HAP-1 (cell line): ENCODE measurements around the gene HOTAIR.

Experiments used
- DNase-seq, 2 experiments: peaks; one replicate each; pipeline ENCODE4 v3.0.0-alpha.2; 2016 to 2020; ENCODE audit warnings: low spot score in 2 of 2
- H3K27me3 ChIP-seq: fragments of 250-450 bp; sonication (Bioruptor Pico); 2 replicates; pipeline ENCODE4 v1.5.1; 2020; ENCODE audit warnings: low read depth, mild to moderate bottlenecking, moderate library complexity
- H3K36me3 ChIP-seq: fragments of 250-450 bp; sonication (Bioruptor Pico); replicated peaks from 2 replicates; pipeline ENCODE4 v1.5.1; 2020; ENCODE audit warnings: mild to moderate bottlenecking
- H3K4me1 ChIP-seq: fragments of 250-450 bp; sonication (Bioruptor Pico); 2 replicates; pipeline ENCODE4 v1.5.1; 2020; ENCODE audit warnings: mild to moderate bottlenecking
- H3K4me3 ChIP-seq: fragments of 250-450 bp; sonication (Bioruptor Pico); 2 replicates; pipeline ENCODE4 v1.5.1; 2020; ENCODE audit warnings: mild to moderate bottlenecking, moderate library complexity
- H3K9me3 ChIP-seq: fragments of 250-450 bp; sonication (Bioruptor Pico); 2 replicates; pipeline ENCODE4 v1.5.1; 2020; ENCODE audit warnings: mild to moderate bottlenecking, moderate library complexity
- in situ Hi-C: fragments of 300-500 bp; cut with MboI; formaldehyde crosslinking; loops from 3 replicates; pipeline ENCODE4 v1.14.3; 2020; ENCODE audit warnings: low sequenced_read_pairs, inconsistent platforms, mixed read lengths

HOTAIR gene

DNA sequence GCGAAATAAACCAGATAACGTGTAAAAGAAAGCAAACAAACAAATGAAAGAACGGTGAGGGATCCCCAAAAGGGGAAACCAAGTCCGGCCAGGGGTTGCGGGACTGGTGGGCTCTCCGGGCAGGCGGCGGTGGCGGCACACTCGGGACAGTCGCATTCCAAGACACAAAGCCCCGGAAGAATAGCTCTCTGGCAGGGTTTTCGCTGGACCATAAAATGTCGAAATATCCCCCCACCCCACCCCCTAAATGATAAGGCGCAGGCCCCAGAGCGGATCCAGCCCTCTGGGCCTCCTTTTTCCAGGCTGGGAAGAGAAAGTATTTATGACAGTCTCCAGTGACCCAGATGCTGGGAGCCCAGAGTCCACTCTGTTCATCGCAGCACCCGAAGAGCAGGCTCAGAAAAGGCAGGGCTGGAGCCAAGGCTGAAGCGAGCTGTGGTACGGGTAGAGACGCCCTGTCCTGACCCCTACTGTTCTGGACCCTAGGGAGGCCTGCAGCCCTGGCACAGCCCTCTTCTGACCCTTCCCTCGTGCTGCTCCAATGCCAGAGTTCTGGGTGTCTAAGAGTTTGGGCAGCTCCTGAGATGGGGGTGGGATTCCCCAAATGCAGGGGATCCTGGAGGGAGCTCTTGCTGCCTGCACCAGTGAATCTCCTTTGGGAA lies 31.9 kb upstream of the HOTAIR start:
- H3K36me3 ChIP-seq = no peaks in the 10 kb centered on the region
- H3K4me3 ChIP-seq = no peak overlapping the region
- peaks cover 21% of the 10 kb centered on the region for H3K4me1 ChIP-seq
- H3K27me3 ChIP-seq = no peaks in the 10 kb centered on the region
- in situ Hi-C loops = loop anchor here (5.0 kb wide), 1 partner anchor 196 kb away; no protein-coding TSS in a partner anchor
- DNase-seq = no peak
- H3K9me3 ChIP-seq = no peaks in the 10 kb centered on the region

DNA sequence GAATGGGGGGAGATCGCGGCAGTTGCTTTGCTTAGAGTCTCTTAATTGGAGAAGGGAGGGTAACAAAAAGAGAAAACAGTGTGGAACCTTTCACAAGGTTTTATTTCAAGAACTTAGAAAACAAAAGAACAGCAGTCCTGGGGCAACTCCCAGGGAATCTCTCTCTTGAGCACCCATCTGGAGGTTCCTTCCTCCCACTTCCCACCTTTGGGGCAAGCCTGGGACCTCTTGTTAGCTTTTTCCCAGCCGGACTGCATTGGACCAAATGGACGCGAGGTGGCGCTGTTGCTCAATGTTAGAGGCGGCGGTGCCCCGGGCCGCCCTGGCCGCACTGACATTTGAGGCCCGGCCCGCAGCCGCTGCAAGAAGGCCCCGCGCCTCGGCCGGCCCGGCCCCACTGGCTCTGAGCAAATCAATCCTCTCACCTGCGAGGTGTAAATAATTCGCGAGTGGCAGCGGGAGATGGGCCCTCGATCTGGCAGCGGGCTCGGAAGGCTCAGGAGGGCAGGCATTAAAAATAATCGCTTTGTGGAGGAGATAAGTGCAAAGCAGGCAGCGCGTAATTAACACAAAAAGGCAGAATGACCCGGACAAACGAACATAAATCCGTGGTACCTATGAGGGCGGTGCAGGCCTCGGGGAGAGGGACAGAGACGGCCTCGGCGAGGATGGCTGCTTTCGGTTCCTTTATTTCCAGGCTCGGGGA lies 31.3 kb upstream of the HOTAIR start:
- Histone ChIP-seq H3K36me3 (no peaks in the 10 kb centered on the region), H3K4me1 (peaks cover 16% of the 10 kb centered on the region), H3K4me3 (peak overlapping the region; percentile 6), H3K9me3 (no peaks in the 10 kb centered on the region), H3K27me3 (peaks cover 2% of the 10 kb centered on the region; the same call in 1 of the 2 replicates)
- in situ Hi-C loops = loop anchor here (5.0 kb wide), 1 partner anchor 196 kb away; no protein-coding TSS in a partner anchor
- peak; percentile 72 to 94 for DNase-seq

DNA sequence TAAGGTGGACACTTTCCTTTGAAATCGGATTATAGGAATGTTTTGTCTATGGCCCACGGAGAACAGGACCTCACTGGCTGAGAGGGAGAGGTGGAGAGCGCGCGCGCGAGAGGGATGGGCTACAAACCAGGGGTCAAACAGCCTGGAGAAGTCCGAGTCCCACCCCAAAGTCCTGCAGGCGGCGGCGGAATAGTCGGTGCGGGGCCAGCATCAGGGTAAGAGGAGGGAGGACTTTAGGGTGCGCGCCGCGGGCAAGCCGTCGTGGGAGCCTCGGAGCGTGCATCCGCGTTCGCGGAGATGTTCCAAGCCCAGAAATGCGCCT lies 30.7 kb upstream of the HOTAIR start:
- Histone ChIP-seq H3K27me3 (peaks cover 5% of the 10 kb centered on the region; the same call in 1 of the 2 replicates), H3K36me3 (no peaks in the 10 kb centered on the region), H3K4me1 (peaks cover 16% of the 10 kb centered on the region), H3K4me3 (peak overlapping the region; percentile 6), H3K9me3 (no peaks in the 10 kb centered on the region)
- in situ Hi-C loops = loop anchor here (5.0 kb wide), 1 partner anchor 197 kb away; no protein-coding TSS in a partner anchor
- peak in 1 of 2 experiments; percentile 50 for DNase-seq

DNA sequence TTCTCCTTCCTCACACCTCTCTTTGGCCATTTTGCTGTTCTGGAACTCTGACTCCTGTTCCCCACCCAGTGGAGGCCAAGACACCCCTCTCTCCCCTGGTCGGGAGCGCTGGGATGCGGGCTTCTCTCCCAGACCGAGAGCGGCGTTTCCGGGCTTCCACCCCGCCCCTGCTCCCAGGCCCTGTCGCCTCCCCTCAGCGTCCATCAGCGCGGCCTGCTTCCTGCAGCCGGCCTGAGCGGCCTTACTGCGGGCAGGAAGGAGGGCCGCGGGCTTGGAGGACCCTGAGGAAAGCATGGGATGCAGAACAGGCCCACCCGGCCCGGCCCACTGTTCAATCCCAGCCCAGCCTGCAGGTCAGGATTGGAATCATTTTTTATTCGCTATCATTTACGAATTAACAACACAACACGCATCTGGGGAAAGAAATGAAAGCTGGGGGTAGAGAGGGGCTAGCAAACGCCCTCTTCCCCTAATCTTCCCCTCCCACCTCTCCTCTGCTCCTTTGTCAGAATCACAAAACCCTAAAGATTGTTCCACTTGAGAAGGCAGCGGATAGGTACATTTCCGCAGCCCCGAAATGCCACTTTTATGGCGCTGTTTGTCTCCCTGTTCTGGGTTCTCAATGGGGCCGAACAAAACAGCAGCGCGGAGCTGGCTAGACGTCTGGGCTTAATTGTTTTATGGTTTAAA lies 30.2 kb upstream of the HOTAIR start:
- in situ Hi-C loops = loop anchor here (5.0 kb wide), 1 partner anchor 197 kb away; no protein-coding TSS in a partner anchor
- peaks cover 13% of the 10 kb centered on the region for H3K4me1 ChIP-seq
- no peaks in the 10 kb centered on the region for H3K36me3 ChIP-seq
- peaks cover 8% of the 10 kb centered on the region for H3K27me3 ChIP-seq
- no peaks in the 10 kb centered on the region for H3K9me3 ChIP-seq
- no peak overlapping the region for H3K4me3 ChIP-seq
- DNase-seq = no peak

DNA sequence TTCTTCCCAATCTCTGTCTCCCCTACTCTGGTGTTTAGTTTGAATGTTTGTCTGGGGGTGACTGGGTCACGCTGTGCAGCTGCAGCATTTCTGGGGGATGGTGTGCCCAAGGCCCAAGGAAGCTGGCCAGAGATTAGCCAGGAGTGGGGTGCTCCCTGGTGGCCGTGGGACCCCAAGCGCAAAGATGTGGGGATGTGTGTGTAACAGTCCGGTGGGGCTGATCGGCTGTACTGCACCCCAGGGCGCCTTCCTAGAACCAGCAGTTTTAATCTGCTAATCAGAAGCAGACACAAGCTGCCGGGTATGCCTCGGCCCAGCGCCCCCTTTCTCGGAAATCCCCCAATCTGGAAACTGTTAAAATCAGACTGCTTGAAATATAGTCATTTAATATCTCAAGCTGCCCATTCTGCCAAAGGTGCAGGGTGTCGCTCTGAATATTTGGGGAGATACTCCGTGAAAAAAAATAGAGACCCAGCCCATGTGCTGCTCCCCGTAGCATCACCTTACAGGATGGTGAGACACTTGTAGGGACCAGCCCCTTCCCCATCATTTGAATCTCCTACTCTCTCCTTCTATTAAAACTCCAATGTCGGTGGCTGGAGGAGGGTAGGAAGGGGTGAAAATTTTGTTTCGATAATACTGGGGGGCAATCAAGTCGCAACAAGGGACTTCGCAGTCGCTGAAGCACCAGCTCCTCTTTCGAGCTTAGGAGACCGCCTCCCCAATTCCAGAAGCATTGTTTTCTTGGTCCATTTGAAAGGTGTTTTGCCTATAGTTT lies 29.5 kb upstream of the HOTAIR start:
- Histone ChIP-seq H3K9me3 (no peaks in the 10 kb centered on the region), H3K36me3 (no peaks in the 10 kb centered on the region), H3K4me3 (no peak overlapping the region), H3K4me1 (peaks cover 8% of the 10 kb centered on the region), H3K27me3 (peaks cover 12% of the 10 kb centered on the region)
- no peak for DNase-seq
- in situ Hi-C loops = no loop called here

DNA sequence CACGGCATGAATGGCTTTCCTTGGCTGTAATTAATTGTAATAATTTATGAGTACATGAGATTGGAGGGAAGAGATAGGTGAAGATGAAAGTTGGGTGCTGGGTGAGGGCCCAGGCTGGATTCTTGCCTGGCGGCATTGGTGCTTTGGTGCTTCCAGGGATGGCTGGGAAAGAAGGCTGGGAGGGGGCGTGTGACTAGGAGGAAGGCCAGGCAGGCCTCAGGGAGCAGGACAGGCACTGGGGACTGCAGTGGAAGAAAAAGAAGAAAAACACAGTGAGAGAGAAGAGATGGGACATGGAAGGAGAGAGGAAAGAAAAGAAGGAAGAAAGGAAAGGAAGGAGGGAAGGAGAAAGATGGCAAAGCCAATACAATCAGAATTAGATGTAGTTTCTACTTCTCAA lies 28.9 kb upstream of the HOTAIR start:
- no peaks in the 10 kb centered on the region for H3K36me3 ChIP-seq
- no peak for DNase-seq
- H3K4me1 ChIP-seq = peaks cover 7% of the 10 kb centered on the region
- H3K9me3 ChIP-seq = no peaks in the 10 kb centered on the region
- no peak overlapping the region for H3K4me3 ChIP-seq
- in situ Hi-C loops = no loop called here
- peaks cover 12% of the 10 kb centered on the region for H3K27me3 ChIP-seq

DNA sequence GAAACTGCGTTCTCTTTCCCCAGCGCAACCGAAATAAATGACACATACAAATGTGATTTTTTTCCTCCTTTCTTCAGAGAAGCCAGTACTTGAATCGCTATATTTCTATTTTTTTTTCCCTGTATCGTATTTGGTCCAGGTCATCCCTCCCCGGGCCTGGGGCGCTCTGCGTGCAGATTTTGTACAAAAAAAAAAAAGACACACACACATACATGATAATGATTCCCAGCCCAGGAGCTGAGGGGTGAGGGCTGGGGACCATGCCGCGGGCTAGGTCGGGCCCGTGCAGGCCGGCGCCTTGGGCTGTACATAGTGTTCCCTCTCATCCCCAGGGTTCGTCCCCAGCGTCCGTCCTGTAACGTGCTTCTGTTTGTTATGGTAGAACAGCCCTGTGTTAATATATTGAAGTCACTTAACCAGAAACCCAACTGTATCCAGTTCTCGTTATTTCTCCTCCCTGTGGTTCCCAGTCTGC lies 28.2 kb upstream of the HOTAIR start:
- no peaks in the 10 kb centered on the region for H3K36me3 ChIP-seq
- in situ Hi-C loops = no loop called here
- DNase-seq = no peak
- no peak overlapping the region for H3K4me3 ChIP-seq
- H3K9me3 ChIP-seq = no peaks in the 10 kb centered on the region
- peaks cover 17% of the 10 kb centered on the region for H3K27me3 ChIP-seq
- peaks cover 7% of the 10 kb centered on the region for H3K4me1 ChIP-seq

DNA sequence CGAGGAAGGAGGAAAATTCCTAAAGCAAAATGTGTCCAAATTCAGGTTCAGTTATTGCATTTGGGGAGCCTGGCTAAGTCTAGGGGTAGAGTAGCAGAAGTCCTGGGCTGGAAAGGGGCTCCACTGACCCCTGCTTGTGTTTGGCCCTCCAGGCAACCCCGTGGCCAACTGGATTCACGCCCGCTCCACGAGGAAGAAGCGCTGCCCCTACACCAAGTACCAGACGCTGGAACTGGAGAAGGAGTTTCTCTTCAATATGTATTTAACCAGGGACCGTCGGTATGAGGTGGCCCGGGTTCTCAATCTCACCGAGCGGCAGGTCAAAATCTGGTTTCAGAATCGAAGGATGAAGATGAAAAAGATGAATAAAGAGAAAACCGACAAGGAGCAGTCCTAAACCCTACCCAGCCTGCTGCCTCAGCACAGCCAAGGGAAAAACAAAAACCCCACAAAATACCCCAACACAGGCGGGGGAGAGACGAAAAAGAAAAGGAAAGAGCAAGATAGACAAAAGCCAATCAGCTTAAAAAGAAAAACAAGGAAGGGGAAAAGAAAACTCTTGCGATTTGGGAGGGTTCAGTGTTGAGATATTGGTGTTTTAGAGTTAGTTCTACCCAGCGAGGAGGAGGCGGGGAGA lies 27.6 kb upstream of the HOTAIR start:
- Histone ChIP-seq H3K27me3 (peaks cover 17% of the 10 kb centered on the region), H3K4me3 (no peak overlapping the region), H3K36me3 (no peaks in the 10 kb centered on the region), H3K9me3 (no peaks in the 10 kb centered on the region), H3K4me1 (peaks cover 7% of the 10 kb centered on the region)
- in situ Hi-C loops = no loop called here
- DNase-seq = no peak

DNA sequence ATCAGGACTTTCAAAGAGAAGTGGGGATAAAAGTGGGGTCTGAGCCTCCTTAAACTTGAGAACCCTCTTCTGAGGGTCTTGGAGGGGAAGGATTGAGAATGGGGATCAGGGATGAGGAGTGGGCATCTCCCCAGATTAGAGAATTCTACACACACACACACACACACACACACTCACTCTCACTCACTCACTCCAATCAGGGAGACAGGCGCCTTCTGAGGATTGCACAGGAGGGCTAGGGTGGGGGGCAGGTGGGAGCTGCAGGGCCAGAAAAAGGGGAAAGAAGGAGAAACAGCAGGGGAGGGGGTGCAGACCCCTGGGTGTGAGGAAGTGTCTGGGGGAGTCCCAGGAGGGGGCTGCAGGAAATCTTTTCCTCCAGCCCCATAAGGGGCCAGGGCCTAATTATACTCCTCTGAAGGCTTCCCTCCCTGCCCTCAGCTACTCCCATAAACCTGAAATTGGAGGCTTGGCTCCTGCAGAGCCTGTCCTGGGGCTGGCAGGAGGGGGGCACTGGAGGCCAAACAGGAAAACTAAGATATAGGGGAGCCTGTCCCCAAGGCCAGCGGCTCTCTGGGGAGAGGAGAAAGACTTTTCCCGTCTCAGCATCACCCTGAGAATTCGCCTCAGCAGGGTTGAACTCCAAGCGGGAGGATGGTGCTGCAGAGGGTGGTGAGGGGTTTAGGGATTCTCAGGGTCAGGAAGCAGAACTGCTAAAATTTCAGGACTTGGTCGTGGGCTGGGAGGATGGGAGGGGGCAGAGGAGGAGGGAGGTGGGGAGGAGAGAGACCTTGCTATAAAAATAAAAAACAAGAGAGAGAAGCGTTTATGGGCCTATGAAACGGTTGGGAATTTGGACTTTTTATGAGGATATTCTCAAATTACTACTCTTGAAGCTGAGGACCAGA lies 26.8 kb upstream of the HOTAIR start:
- Histone ChIP-seq H3K4me3 (no peak overlapping the region), H3K9me3 (no peaks in the 10 kb centered on the region), H3K27me3 (peaks cover 17% of the 10 kb centered on the region), H3K36me3 (no peaks in the 10 kb centered on the region), H3K4me1 (peaks cover 7% of the 10 kb centered on the region)
- DNase-seq = no peak
- in situ Hi-C loops = no loop called here

DNA sequence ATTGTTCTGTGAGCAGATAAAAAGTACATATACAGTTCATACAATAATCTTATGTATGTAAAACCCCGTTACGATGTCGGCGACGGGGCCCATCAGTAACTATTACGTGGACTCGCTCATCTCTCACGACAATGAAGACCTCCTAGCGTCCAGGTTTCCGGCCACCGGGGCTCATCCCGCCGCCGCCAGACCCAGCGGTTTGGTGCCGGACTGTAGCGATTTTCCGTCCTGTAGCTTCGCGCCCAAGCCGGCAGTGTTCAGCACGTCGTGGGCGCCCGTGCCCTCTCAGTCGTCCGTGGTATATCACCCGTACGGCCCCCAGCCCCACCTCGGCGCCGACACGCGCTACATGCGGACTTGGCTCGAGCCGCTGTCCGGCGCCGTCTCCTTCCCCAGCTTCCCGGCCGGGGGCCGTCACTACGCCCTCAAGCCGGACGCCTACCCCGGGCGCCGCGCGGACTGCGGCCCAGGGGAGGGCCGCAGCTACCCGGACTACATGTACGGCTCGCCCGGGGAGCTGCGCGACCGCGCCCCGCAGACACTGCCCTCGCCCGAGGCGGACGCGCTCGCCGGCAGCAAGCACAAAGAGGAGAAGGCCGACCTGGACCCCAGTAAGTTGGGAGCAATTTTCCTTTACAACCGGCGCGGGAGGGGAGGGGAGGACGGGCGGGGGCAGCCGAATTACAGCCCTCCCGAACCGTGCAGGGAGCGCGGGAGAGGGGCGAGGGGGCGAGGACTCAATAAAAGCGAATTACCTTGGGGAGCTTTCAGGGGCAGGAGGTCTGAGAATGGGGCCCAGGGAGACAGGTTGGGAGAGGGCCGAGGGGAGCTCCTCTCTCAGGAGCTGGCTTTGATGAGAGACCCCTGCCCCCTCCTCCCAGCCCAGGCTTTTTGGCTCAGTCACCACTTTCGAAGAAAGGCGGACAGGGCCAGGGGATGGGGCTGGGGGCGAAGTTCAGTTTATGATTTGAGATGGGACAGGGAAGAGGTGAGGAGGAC lies 25.7 kb upstream of the HOTAIR start, which contains the start of gene HOXC9:
Gene HOXC9, plus strand, starts transcription at position 46 of the 999 bp plus-strand sequence. Its CDS starts 28 bp downstream, at position 74.
- no peak within 1 kb of the TSS for H3K4me3 ChIP-seq
- no peaks in the 10 kb centered on the region for H3K36me3 ChIP-seq
- DNase-seq = no peak
- H3K4me1 ChIP-seq = peaks cover 5% of the 10 kb centered on the region
- peaks cover 17% of the 10 kb centered on the region for H3K27me3 ChIP-seq
- no peaks in the 10 kb centered on the region for H3K9me3 ChIP-seq
- in situ Hi-C loops = no loop called here

DNA sequence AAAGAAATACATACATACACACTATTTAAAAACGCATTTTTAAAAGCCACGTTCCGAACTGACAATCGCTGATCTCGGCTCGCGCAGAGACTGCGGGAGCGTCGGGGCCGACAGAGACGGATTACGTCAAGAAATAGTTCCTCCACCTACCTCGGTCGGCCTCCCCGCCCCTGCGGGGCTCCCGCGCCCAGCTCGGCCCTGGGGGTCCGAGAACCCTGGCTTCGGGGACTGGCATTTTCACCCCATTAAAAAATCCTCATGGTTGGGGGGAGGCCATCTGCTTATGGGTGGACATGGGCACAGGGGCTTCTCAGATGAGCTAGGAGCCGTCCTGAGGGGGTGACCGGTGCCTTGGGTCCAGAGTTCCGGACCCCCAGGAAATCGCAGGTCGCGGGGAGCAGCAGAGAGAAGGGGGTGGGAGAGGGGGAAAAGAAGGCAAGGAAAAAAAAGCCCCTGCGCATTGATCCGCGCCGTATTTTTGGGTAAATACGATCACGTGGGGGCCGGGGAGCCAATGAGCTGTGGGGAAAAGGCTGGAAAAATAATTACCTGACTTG lies 24.9 kb upstream of the HOTAIR start:
- Histone ChIP-seq H3K4me1 (peaks cover 9% of the 10 kb centered on the region), H3K36me3 (no peaks in the 10 kb centered on the region), H3K27me3 (peaks cover 17% of the 10 kb centered on the region), H3K9me3 (no peaks in the 10 kb centered on the region), H3K4me3 (no peak overlapping the region)
- in situ Hi-C loops = loop anchor here (25.0 kb wide), 1 partner anchor 363 kb away; the partner anchor contains the start of gene GPR84
- DNase-seq = no peak
